ENCODE measurements around the gene LIPT2.

DNA sequence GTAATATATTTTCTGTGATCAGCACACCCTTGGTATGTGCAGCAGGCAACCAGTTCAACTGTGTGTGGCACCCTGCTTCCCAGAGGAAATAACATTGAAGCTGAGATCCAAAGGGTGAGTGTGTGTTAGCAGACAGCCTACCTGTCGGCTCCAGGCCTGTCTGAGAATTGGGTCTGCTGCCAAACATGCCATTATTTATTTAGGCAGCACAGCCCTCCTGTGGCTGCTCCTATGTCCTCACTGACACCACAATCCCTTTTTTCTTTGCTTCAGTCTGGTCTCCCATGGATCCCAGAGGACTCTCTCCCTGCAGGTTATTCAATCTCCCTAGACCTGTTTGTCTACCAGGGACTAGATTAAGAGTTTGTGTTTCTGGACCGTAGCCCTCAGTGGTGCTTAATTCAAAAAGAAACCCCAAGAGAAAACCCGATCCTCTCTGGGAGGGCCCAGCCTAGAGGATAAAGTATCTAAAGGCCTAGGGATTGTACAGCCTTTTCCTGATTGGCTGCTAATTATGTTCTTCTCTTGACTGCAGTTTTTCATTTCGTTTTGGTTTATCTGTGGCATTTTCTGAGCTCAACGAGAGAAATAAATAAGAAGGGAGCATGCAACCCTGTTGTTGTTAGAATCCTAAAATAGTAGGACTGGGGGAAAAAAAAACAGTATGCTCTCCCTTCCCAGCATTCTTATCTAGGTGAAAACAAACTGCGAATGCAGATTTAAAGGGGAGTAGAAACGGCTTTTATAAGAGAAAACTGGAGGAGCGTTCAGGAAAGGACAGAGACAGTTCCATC is 50.3 kb downstream of the LIPT2 start:
- TF ChIP-seq, protein P1, sequence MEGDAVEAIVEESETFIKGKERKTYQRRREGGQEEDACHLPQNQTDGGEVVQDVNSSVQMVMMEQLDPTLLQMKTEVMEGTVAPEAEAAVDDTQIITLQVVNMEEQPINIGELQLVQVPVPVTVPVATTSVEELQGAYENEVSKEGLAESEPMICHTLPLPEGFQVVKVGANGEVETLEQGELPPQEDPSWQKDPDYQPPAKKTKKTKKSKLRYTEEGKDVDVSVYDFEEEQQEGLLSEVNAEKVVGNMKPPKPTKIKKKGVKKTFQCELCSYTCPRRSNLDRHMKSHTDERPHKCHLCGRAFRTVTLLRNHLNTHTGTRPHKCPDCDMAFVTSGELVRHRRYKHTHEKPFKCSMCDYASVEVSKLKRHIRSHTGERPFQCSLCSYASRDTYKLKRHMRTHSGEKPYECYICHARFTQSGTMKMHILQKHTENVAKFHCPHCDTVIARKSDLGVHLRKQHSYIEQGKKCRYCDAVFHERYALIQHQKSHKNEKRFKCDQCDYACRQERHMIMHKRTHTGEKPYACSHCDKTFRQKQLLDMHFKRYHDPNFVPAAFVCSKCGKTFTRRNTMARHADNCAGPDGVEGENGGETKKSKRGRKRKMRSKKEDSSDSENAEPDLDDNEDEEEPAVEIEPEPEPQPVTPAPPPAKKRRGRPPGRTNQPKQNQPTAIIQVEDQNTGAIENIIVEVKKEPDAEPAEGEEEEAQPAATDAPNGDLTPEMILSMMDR (IDR thresholded peaks at IDR 0.05) = no peak
- no peak for TF ChIP-seq POLR2A (IDR thresholded peaks at IDR 0.05)
